ENCODE measurements around the gene CAPN9.
"Not testable (repeated sequence)": the region's sequence is repeated elsewhere in the genome, so short reads cannot be mapped to it uniquely, and the experiment has no call there.

Gene CAPN9, protein sequence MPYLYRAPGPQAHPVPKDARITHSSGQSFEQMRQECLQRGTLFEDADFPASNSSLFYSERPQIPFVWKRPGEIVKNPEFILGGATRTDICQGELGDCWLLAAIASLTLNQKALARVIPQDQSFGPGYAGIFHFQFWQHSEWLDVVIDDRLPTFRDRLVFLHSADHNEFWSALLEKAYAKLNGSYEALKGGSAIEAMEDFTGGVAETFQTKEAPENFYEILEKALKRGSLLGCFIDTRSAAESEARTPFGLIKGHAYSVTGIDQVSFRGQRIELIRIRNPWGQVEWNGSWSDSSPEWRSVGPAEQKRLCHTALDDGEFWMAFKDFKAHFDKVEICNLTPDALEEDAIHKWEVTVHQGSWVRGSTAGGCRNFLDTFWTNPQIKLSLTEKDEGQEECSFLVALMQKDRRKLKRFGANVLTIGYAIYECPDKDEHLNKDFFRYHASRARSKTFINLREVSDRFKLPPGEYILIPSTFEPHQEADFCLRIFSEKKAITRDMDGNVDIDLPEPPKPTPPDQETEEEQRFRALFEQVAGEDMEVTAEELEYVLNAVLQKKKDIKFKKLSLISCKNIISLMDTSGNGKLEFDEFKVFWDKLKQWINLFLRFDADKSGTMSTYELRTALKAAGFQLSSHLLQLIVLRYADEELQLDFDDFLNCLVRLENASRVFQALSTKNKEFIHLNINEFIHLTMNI

GRCh38 chr1:230747127-230747730, at the start of gene CAPN9:
Gene CAPN9, plus strand, starts transcription at chr1:230747388. Its CDS starts 109 bp downstream, at chr1:230747497.
- no peak for DNase-seq (ENCODE audit: low read depth)

- DNase-seq (ENCODE audit: low read depth) = no peak
Measured at GRCh38 chr1:230698130-230698529, 49.1 kb upstream of the CAPN9 start.

DNA sequence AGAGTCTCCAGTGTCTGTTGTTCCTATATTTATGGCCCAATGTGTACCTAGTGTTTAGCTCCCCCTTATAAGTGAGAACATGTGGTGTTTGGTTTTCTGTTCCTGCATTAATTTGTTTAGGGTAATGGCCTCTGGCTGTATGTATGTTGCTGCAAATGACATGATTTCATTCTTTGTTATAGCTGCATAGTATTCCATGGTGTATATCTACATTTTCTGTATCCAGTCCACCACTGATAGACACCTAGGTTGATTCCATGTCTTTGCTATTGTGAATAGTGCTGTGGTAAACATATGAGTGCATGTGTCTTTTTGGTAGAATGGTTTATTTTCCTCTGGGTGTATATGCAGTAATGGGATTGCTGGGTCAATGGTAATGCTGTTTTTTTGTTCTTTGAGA, 48.2 kb upstream of the CAPN9 start:
- not testable (repeated sequence) for DNase-seq (ENCODE audit: low read depth)

DNA sequence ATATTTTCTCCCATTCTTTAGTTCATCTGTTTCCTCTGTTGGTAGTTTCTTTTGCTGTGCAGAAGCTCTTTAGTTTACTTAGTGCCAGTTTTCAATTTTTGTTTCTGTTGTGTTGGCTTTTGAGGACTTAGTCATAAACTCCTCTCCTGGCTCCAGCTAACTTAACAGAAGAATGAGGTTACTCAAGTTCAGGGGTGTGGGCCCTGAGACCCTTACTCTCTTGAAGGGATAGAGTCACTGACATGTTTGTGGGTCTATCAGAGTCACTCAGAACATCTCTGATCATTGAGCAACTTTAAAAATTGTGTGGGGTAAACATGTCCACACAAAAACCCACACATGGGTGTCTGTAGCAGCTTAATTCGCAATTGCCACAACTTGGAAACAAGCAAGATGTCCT, 47.5 kb upstream of the CAPN9 start:
- no peak for DNase-seq (ENCODE audit: low read depth)

GRCh38 chr1:230700132-230700531, 47.1 kb upstream of the CAPN9 start:
- no peak for DNase-seq (ENCODE audit: low read depth)

GRCh38 chr1:230701434-230701833, 45.8 kb upstream of the CAPN9 start:
- no peak for DNase-seq (ENCODE audit: low read depth)

- DNase-seq (ENCODE audit: low read depth) = no peak
Measured at GRCh38 chr1:230701895-230702768, 45.1 kb upstream of the CAPN9 start.

- DNase-seq (ENCODE audit: low read depth) = no peak
Measured at GRCh38 chr1:230702934-230703678, 44.1 kb upstream of the CAPN9 start.

DNA sequence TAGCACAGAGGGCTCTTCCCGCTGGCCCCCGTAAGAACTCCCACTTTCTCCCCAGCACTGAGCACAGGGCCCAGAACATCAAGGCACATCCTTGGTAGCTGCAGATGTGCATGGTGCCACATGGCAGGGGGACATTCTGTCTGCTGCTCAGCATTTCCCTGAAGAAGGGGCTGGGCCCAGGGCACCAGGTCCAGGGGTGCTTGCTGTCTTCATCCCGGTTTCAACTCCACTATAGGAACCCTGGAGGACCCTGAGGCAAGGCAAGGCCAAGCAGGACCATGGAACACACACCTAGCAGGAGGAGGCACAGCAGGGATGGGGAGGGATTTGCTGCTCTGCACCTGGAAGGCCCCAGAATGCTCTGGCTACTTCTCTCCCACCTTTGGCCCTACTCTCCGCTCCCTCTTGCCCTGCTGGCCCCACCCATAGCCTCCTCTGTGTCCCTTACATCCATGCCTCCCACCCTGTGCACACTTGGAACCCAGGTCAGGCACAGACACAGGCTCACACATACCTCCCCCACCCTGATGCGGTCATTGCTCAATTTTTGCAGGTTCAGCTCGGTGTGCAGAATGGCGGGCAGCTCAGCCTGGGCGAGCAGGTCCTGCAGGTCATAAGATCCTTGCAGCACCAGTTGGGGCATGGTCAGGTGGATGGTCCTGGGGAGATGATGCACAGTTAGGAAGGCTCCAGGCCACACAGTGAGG, 43.4 kb upstream of the CAPN9 start:
- DNase-seq (ENCODE audit: low read depth) = no peak

GRCh38 chr1:230704830-230705229, 42.4 kb upstream of the CAPN9 start:
- no peak for DNase-seq (ENCODE audit: low read depth)

GRCh38 chr1:230705289-230706019, 41.7 kb upstream of the CAPN9 start:
- no peak for DNase-seq (ENCODE audit: low read depth)

- no peak for DNase-seq (ENCODE audit: low read depth)
Measured at GRCh38 chr1:230706020-230706699, 41.0 kb upstream of the CAPN9 start.

DNA sequence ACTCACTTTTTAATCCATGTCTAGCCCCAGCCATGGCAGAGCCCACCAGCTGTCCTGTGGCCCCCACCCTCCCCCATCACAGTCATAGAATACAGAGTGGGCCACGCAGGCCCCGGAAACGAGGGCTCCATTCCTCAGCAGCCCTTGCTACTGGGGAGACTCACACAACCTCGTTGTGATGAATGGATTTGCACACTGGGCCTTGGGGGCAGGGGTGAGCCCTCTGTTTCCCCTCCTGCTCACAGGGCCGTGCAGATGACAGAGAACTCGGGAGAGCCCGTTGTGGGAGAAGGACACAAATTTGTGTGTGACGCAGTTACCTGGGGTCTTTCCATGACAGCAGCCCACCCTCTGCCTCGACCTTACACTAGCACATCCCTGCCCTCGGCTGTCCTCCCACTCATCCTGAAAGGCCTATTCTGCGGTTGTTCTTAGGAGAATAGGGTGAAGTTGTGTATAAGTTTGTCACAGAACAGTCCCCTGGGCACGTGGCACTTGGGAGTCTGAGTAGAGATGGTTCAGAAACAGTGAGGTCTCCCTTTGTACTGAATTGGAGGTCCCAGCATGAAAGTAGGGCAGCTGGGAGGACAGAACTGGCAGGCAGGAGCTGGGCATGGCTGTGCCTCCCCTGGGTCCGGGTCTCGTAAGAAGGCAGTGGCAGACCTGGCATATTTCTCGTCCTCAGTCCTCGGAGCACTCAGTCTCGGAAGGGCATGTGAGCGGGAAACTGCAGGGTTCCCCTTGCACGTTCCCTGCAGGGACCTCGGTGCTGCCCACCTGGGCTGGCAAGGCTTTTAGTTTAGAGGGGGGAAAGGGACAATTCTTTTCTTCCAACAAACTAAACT, 40.1 kb upstream of the CAPN9 start:
- no peak for DNase-seq (ENCODE audit: low read depth)

- DNase-seq (ENCODE audit: low read depth) = no peak
Measured at GRCh38 chr1:230707732-230708630, 39.2 kb upstream of the CAPN9 start.

GRCh38 chr1:230708631-230709580, 38.3 kb upstream of the CAPN9 start:
- no peak for DNase-seq (ENCODE audit: low read depth)

All from stimulated activated CD8-positive, alpha-beta memory T cell treated with anti-CD3 and anti-CD28 coated beads, Interleukin-15, amount 100 ng/mL, for 24 hours (primary cell).